HG03558 (cell line): ENCODE results near the gene SLC5A8.
"Not testable (repeated sequence)": the region's sequence is repeated elsewhere in the genome, so short reads cannot be mapped to it uniquely, and the experiment has no call there.

Source experiments
- ATAC-seq: cut with Tn5 transposase; IDR thresholded peaks from one replicate; pipeline ENCODE4 v1.9.1; 2021; ENCODE audit warnings: moderate number of reproducible peaks; ENCODE audit not compliant: unreplicated experiment; ENCODE audit errors: extremely low read depth

The SLC5A8 gene

GRCh38 chr12:101174541-101174940 is 35.5 kb downstream of the SLC5A8 start:
- no peak for ATAC-seq

GRCh38 chr12:101173197-101173749 is 36.8 kb downstream of the SLC5A8 start:
- no peak for ATAC-seq

GRCh38 chr12:101172316-101172715 is 37.7 kb downstream of the SLC5A8 start:
- ATAC-seq = no peak

GRCh38 chr12:101168001-101168400 is 42.0 kb downstream of the SLC5A8 start:
- ATAC-seq = no peak

- no peak for ATAC-seq
Observed at GRCh38 chr12:101166866-101167265, 43.2 kb downstream of the SLC5A8 start.

- no peak for ATAC-seq
Observed at GRCh38 chr12:101165319-101165718, 44.7 kb downstream of the SLC5A8 start.

DNA sequence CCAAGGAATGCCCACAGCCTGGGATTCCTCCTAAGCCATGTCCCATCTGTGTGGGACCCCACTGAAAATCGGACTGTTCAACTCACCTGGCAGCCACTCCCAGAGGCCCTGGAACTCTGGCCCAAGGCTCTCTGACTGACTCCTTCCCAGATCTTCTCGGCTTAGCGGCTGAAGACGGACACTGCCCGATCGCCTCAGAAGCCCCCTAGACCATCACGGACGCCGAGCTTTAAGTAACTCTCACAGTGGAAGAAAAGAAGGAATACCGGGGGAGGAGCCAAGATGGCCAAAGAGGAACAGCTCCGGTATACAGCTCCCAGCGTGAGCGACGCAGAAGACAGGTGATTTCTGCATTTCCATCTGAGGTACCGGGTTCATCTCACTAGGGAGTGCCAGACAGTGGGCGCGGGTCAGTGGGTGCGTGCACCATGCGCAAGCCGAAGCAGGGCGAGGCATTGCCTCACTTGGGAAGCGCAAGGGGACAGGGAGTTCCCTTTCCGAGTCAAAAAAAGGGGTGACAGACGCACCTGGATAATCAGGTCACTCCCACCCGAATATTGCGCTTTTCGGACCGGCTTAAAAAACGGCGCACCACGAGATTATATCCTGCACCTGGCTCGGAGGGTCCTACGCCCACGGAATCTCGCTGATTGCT is 64.1 kb downstream of the SLC5A8 start:
- not testable (repeated sequence) for ATAC-seq

DNA sequence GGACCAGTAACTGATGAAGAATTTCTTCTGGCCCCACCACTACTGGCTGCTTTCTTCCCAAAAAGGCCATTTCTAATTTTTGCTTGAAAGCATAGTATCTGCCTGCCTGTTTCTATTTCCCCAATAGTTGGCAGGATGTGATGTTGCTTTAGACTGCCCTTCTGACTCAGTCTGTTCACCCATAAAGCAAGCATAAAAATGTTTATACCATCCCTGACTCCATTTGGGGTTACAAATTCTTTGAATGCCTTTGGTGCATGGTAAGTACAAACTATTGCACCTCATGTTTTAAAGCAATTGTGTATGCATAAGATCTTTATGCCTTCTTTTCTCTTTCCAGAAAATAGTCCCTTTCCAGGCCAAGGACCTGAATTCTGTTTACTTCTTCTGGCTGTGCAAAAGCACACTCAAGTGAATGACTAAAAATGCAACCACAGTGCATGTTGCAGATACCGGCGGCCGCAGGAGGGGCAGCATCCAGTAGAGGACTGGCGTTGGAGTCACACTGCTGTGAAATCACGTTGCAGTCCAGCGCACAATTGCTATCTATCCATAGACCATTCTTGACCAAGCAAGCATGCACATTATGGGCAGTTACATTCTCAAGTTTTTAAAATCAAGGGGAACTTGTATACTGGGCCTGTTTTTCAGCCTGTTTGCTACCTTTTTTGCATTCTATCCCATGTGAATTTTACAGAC is 82.4 kb downstream of the SLC5A8 start:
- ATAC-seq = no peak

DNA sequence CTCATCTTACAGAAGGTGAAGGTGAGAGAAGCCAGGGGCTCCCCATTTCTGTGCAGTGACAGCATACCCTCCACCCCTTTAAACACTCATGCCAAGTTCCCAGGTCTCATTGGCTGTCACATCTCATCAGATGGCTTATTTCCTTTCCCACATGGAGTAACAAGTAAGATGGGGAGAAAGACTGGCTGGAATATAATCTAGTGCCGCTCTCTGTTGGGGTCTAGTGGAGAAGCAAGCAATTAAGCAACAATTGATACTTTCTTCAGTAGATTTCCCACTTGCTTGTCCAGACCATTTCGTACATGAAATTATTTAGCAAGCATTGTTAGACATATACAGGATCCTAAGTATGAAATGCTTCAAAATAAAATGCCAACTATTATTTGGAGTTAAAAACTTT is 92.2 kb downstream of the SLC5A8 start:
- no peak for ATAC-seq

- ATAC-seq = no peak
Observed at GRCh38 chr12:101116911-101117310, 93.1 kb downstream of the SLC5A8 start.

- no peak for ATAC-seq
Observed at GRCh38 chr12:101115326-101115725, 94.7 kb downstream of the SLC5A8 start.

DNA sequence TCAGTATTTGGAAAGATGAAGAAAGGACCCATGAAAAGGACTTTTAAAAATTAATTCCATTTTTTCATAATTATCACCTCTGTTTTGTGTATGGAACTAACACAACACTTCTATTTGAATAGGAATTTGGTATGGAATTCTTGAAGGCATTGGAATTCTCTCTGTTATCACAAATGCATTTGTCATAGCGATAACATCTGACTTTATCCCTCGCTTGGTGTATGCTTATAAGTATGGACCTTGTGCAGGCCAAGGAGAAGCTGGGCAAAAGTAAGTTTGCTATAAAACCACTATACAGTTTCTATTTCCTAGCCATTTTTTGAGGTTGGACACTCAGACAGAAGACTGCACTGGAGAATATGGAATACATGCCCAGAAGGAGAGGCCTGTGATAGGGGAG is 98.6 kb downstream of the SLC5A8 start:
- no peak for ATAC-seq

GRCh38 chr12:101110866-101111265 is 99.2 kb downstream of the SLC5A8 start:
- no peak for ATAC-seq

DNA sequence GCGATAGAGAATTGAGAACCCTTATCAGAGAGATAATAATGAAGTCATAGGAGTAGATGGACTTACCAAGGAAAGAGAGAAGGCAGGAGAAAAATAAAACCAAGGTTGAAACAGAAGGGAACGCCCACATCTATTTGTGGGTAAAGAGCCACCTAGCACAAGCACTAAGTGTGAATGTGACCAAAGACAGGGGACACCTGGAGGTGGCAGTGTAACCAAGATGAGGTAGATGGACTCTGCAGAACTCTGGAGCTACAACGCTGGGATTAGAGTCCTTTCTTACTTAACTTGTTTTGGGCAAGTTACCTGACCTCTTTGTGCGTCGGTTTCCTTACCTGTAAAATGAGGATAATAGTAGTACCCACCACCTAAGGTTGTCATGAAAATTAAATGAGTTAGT is 101.9 kb downstream of the SLC5A8 start:
- ATAC-seq = no peak

- no peak for ATAC-seq
Observed at GRCh38 chr12:101107032-101107763, 102.8 kb downstream of the SLC5A8 start.
